ENCODE measurements around the gene ANKLE1.

Gene ANKLE1

GRCh38 chr19:17235300-17235970 lies 46.3 kb upstream of the ANKLE1 start:
- TF ChIP-seq CTCF (IDR thresholded peaks at IDR 0.05; ENCODE audit: low read depth, low read length, poor library complexity, severe bottlenecking), result peak; percentile 61
- no peak for TF ChIP-seq EZH2phosphoT487 (IDR thresholded peaks at IDR 0.05; ENCODE audit: borderline replicate concordance, low read length)
- H3K79me2 ChIP-seq (ENCODE audit: control insufficient read depth, low read length), result peaks cover 41% of the 10 kb centered on the region
- H3F3A ChIP-seq (ENCODE audit: control insufficient read depth, insufficient read depth), result peaks cover 17% of the 10 kb centered on the region
- H3K36me3 ChIP-seq (ENCODE audit: control insufficient read depth, low read length), result peaks cover 67% of the 10 kb centered on the region
- no peaks in the 10 kb centered on the region for H3K9me3 ChIP-seq (ENCODE audit: control insufficient read depth, insufficient read depth, low read length)
- H3K4me2 ChIP-seq (ENCODE audit: low read length), result peak overlapping the region; percentile 78
- peaks cover 5% of the 10 kb centered on the region; the same call in 1 of the 2 replicates for H4K20me1 ChIP-seq (ENCODE audit: control insufficient read depth, insufficient read depth, low read depth, low read length)
- H3K4me1 ChIP-seq (ENCODE audit: control insufficient read depth, low read length), result peaks cover 23% of the 10 kb centered on the region
- no peaks in the 10 kb centered on the region for H3K9me2 ChIP-seq (replicated peaks; ENCODE audit: control insufficient read depth, low read length)
- H3K4me3 ChIP-seq (ENCODE audit: low read length), result peak overlapping the region; percentile 74
- no peaks in the 10 kb centered on the region for H3K27me3 ChIP-seq (ENCODE audit: control insufficient read depth, low read length)
- peak overlapping the region; percentile 54 for H3K27ac ChIP-seq (ENCODE audit: low read depth, low read length)

DNA sequence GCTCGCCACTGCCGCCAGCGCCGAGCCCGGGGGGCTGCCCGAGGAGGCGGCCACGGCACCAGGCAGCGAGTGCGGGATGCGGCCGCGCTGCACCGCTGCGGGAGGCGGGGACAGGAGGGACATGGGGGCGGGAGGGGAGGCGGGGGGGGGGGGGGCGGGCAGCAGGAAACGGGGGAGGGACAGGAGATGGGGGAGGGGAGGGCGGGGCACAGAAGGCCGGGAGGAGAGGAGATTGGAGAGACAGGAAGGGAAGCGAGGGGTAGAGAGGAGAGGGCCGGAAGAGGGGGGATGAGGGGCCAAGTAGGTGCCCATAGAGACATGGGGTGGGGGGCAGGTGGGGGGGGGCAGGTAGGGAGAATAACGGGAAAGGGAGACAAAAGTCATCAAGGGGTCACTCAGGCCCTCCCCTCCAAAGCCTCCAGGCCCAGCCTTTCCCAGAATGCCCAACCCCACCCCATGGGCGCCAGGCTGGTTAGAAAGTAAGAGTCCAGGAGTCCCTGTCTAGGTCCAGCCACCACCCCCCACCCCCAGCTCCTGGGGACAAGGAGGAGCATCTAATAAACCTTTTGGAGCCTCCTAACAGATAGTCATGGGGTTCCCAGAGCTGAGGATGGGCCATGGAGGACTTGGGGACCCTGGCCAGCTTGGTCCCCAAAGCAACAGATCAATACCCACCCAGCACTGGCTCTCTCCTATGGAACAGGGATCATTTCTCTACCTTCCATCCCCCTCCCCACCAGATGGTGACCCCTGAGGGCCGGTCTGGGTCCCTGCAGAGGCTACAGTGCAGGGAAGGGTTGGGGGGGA lies 45.5 kb upstream of the ANKLE1 start:
- H3K79me2 ChIP-seq (ENCODE audit: control insufficient read depth, low read length), result peaks cover 48% of the 10 kb centered on the region
- H4K20me1 ChIP-seq (ENCODE audit: control insufficient read depth, insufficient read depth, low read depth, low read length), result peaks cover 5% of the 10 kb centered on the region; the same call in 1 of the 2 replicates
- TF ChIP-seq EZH2phosphoT487 (IDR thresholded peaks at IDR 0.05; ENCODE audit: borderline replicate concordance, low read length), result no peak
- TF ChIP-seq CTCF (IDR thresholded peaks at IDR 0.05; ENCODE audit: low read depth, low read length, poor library complexity, severe bottlenecking), result no peak
- no peaks in the 10 kb centered on the region for H3K9me3 ChIP-seq (ENCODE audit: control insufficient read depth, insufficient read depth, low read length)
- peaks cover 17% of the 10 kb centered on the region for H3F3A ChIP-seq (ENCODE audit: control insufficient read depth, insufficient read depth)
- H3K4me3 ChIP-seq (ENCODE audit: low read length), result peak overlapping the region; percentile 74
- no peaks in the 10 kb centered on the region for H3K27me3 ChIP-seq (ENCODE audit: control insufficient read depth, low read length)
- peak overlapping the region; percentile 54 for H3K27ac ChIP-seq (ENCODE audit: low read depth, low read length)
- H3K36me3 ChIP-seq (ENCODE audit: control insufficient read depth, low read length), result peaks cover 67% of the 10 kb centered on the region
- H3K4me2 ChIP-seq (ENCODE audit: low read length), result peak overlapping the region; percentile 78
- no peaks in the 10 kb centered on the region for H3K9me2 ChIP-seq (replicated peaks; ENCODE audit: control insufficient read depth, low read length)
- H3K4me1 ChIP-seq (ENCODE audit: control insufficient read depth, low read length), result peaks cover 23% of the 10 kb centered on the region

- peaks cover 23% of the 10 kb centered on the region for H3K4me1 ChIP-seq (ENCODE audit: control insufficient read depth, low read length)
- no peaks in the 10 kb centered on the region for H3K9me2 ChIP-seq (replicated peaks; ENCODE audit: control insufficient read depth, low read length)
- H4K20me1 ChIP-seq (ENCODE audit: control insufficient read depth, insufficient read depth, low read depth, low read length), result peaks cover 5% of the 10 kb centered on the region; the same call in 1 of the 2 replicates
- H3K4me2 ChIP-seq (ENCODE audit: low read length), result peak overlapping the region; percentile 58; the same call in 1 of the 2 replicates
- H3K27me3 ChIP-seq (ENCODE audit: control insufficient read depth, low read length), result no peaks in the 10 kb centered on the region
- peaks cover 55% of the 10 kb centered on the region for H3K79me2 ChIP-seq (ENCODE audit: control insufficient read depth, low read length)
- no peak for TF ChIP-seq CTCF (IDR thresholded peaks at IDR 0.05; ENCODE audit: low read depth, low read length, poor library complexity, severe bottlenecking)
- TF ChIP-seq EZH2phosphoT487 (IDR thresholded peaks at IDR 0.05; ENCODE audit: borderline replicate concordance, low read length), result no peak
- peaks cover 17% of the 10 kb centered on the region for H3F3A ChIP-seq (ENCODE audit: control insufficient read depth, insufficient read depth)
- 0 out of 2 replicates have a peak overlapping the region, but pooled peaks have one; percentile 6 for H3K27ac ChIP-seq (ENCODE audit: low read depth, low read length)
- H3K9me3 ChIP-seq (ENCODE audit: control insufficient read depth, insufficient read depth, low read length), result no peaks in the 10 kb centered on the region
- H3K4me3 ChIP-seq (ENCODE audit: low read length), result peak overlapping the region; percentile 44; the same call in 1 of the 2 replicates
- peaks cover 66% of the 10 kb centered on the region for H3K36me3 ChIP-seq (ENCODE audit: control insufficient read depth, low read length)
Measured at GRCh38 chr19:17236811-17237543, 44.7 kb upstream of the ANKLE1 start.
